Osteoblast (primary cell): ENCODE data around the gene PRAF2. TPM values are rescaled to one million over a fixed set of nuclear protein-coding genes. Genes with fewer than 3 reads are reported as not detected.

Experiments used
- DNase-seq: peaks from one replicate; pipeline ENCODE4 v3.0.0; 2011; ENCODE audit warnings: low spot score, mixed read lengths; ENCODE audit not compliant: insufficient read length; ENCODE audit errors: missing footprints
- H2AFZ ChIP-seq: 2 replicates; pipeline ENCODE4 v1.6.0; 2011; ENCODE audit warnings: mild to moderate bottlenecking, low read length
- H3K27ac ChIP-seq: 2 replicates; pipeline ENCODE4 v1.5.1; 2011; ENCODE audit warnings: mild to moderate bottlenecking, low read depth, low read length, moderate library complexity
- H3K27me3 ChIP-seq: 2 replicates; pipeline ENCODE4 v1.6.0; 2012; ENCODE audit warnings: mild to moderate bottlenecking, control low read depth, inconsistent platforms, low read length, moderate library complexity; ENCODE audit not compliant: insufficient read depth
- H3K36me3 ChIP-seq: 2 replicates; pipeline ENCODE4 v1.5.1; 2011; ENCODE audit warnings: mild to moderate bottlenecking, low read length, control low read depth, moderate library complexity; ENCODE audit not compliant: insufficient read depth
- H3K4me1 ChIP-seq: 2 replicates; pipeline ENCODE4 v1.5.1; 2011; ENCODE audit warnings: mild to moderate bottlenecking, low read length, control low read depth, moderate library complexity; ENCODE audit not compliant: insufficient read depth
- H3K4me2 ChIP-seq: 2 replicates; pipeline ENCODE4 v1.6.0; 2011; ENCODE audit warnings: mild to moderate bottlenecking, low read length; ENCODE audit not compliant: insufficient read depth
- H3K4me3 ChIP-seq: fragments of 200-600 bp; sonication (generic); 3 replicates; pipeline ENCODE4 v1.5.1; 2012; ENCODE audit warnings: mild to moderate bottlenecking, low read length, inconsistent platforms; ENCODE audit not compliant: insufficient read depth
- H3K79me2 ChIP-seq: 2 replicates; pipeline ENCODE4 v1.6.0; 2012; ENCODE audit warnings: mild to moderate bottlenecking, low read length, control low read depth, inconsistent platforms; ENCODE audit not compliant: insufficient read depth
- H3K9me3 ChIP-seq: 2 replicates; pipeline ENCODE4 v1.5.1; 2011; ENCODE audit warnings: low read depth, low read length, control low read depth
- H4K20me1 ChIP-seq: 2 replicates; pipeline ENCODE4 v1.6.0; 2012; ENCODE audit warnings: mild to moderate bottlenecking, low read length, control low read depth; ENCODE audit not compliant: insufficient read depth
- small RNA-seq: library from RNA; depleted of rRNA; stranded (forward); fragments of <200 nt; gene quantifications from one replicate; pipeline ENCODE3, GENCODE V24; 2012
- total RNA-seq: library from RNA; depleted of rRNA; stranded (reverse); fragments of >200 nt; gene quantifications from 2 replicates; pipeline ENCODE4 v1.2.3, GENCODE V29; 2012
- TF ChIP-seq, protein P1 (sequence below): IDR thresholded peaks from 2 replicates; pipeline ENCODE4 v1.5.1; 2011; ENCODE audit warnings: mild to moderate bottlenecking, low read depth, low read length, moderate library complexity; ENCODE audit errors: extremely low read depth

PRAF2 gene
- total RNA-seq, 1 donor = 12.3 TPM

DNA sequence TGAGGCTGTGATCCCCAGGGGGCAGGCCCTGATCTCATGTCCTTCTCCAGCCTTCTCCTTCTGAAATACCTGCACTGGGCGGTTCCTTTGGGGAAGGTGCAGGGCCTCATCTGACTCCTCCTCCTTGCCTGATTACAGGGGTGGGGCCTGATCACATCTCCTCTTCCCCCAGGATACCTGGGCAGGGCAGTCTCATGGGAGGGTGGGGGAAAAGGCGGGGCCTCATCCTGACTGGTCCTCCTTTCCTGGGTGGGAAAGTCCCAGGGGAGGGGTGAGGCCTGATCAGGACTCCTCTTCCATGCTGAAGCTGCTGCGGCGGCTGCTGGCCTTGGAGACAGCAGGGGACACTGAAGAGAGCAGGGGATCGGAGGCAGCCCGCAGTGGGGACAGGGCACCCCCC, 43.9 kb downstream of the PRAF2 start:
- peak; percentile 60 for DNase-seq
- no peak overlapping the region for H3K4me2 ChIP-seq
- no peaks in the 10 kb centered on the region for H3K27me3 ChIP-seq
- TF ChIP-seq, protein P1, sequence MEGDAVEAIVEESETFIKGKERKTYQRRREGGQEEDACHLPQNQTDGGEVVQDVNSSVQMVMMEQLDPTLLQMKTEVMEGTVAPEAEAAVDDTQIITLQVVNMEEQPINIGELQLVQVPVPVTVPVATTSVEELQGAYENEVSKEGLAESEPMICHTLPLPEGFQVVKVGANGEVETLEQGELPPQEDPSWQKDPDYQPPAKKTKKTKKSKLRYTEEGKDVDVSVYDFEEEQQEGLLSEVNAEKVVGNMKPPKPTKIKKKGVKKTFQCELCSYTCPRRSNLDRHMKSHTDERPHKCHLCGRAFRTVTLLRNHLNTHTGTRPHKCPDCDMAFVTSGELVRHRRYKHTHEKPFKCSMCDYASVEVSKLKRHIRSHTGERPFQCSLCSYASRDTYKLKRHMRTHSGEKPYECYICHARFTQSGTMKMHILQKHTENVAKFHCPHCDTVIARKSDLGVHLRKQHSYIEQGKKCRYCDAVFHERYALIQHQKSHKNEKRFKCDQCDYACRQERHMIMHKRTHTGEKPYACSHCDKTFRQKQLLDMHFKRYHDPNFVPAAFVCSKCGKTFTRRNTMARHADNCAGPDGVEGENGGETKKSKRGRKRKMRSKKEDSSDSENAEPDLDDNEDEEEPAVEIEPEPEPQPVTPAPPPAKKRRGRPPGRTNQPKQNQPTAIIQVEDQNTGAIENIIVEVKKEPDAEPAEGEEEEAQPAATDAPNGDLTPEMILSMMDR = no peak
- H3K9me3 ChIP-seq = no peaks in the 10 kb centered on the region
- no peak overlapping the region for H2AFZ ChIP-seq
- H3K4me1 ChIP-seq = no peaks in the 10 kb centered on the region
- H3K27ac ChIP-seq = no peak overlapping the region
- peaks cover 32% of the 10 kb centered on the region for H3K36me3 ChIP-seq
- H3K4me3 ChIP-seq = no peak overlapping the region
- H4K20me1 ChIP-seq = no peaks in the 10 kb centered on the region
- peaks cover 10% of the 10 kb centered on the region for H3K79me2 ChIP-seq

Small RNAs within 50 kb of the gene (small RNA-seq; reads per million reads assigned to genes)
- gene RNU4-52P = not detected

Other genes starting within 250 kb of the PRAF2 start
- not detected in 2 replicates for gene ERAS, start 247.5 kb downstream of the PRAF2 start, total RNA-seq
- gene PCSK1N, start 238.4 kb downstream of the PRAF2 start, total RNA-seq = not detected in 2 replicates
- 20.6 and 24.2 TPM in 2 replicates for gene TIMM17B, start 176.2 kb downstream of the PRAF2 start, total RNA-seq
- gene PQBP1, start 176.1 kb downstream of the PRAF2 start, total RNA-seq = 32.9 and 33.6 TPM in 2 replicates
- 15.3 and 15.6 TPM in 2 replicates for gene SLC35A2, start 162.4 kb downstream of the PRAF2 start, total RNA-seq
- 4.3 and 4.7 TPM in 2 replicates for gene PIM2, start 155.0 kb downstream of the PRAF2 start, total RNA-seq
- gene OTUD5, start 116.4 kb downstream of the PRAF2 start, total RNA-seq = 31.2 and 33.7 TPM in 2 replicates
- 0.29 and 0.36 TPM in 2 replicates for gene KCND1, start 102.2 kb downstream of the PRAF2 start, total RNA-seq
- 14.4 and 15.6 TPM in 2 replicates for gene GRIPAP1, start 71.7 kb downstream of the PRAF2 start, total RNA-seq
- 36.2 and 46.7 TPM in 2 replicates for gene TFE3, start 30.6 kb downstream of the PRAF2 start, total RNA-seq
- 1.1 and 1.2 TPM in 2 replicates for gene CCDC120, start 15.0 kb downstream of the PRAF2 start, total RNA-seq
- 86.5 and 97.5 TPM in 2 replicates for gene WDR45, start 5.9 kb upstream of the PRAF2 start, total RNA-seq
- 12.4 and 14.1 TPM in 2 replicates for gene GPKOW, start 49.7 kb upstream of the PRAF2 start, total RNA-seq
- 1.2 and 1.8 TPM in 2 replicates for gene MAGIX, start 88.8 kb upstream of the PRAF2 start, total RNA-seq
- gene PLP2, start 97.9 kb upstream of the PRAF2 start, total RNA-seq = 19.7 and 21.0 TPM in 2 replicates
- gene PRICKLE3, start 112.4 kb upstream of the PRAF2 start, total RNA-seq = 6.9 and 7.7 TPM in 2 replicates
- gene SYP, start 126.2 kb upstream of the PRAF2 start, total RNA-seq = 0.29 and 0.36 TPM in 2 replicates
- not detected in 2 replicates for gene CACNA1F, start 159.3 kb upstream of the PRAF2 start, total RNA-seq
- 13.3 and 15.6 TPM in 2 replicates for gene CCDC22, start 161.5 kb upstream of the PRAF2 start, total RNA-seq
- not detected in 2 replicates for gene FOXP3, start 190.7 kb upstream of the PRAF2 start, total RNA-seq
- gene PPP1R3F, start 195.8 kb upstream of the PRAF2 start, total RNA-seq = 3.2 and 4.0 TPM in 2 replicates
- not detected in 2 replicates for gene GAGE10, start 229.6 kb upstream of the PRAF2 start, total RNA-seq
- not detected in 2 replicates for gene GAGE12J, start 248.0 kb upstream of the PRAF2 start, total RNA-seq